HG03108 (cell line): ENCODE measurements around the gene GMPS.
"Not testable (repeated sequence)": the region's sequence is repeated elsewhere in the genome, so short reads cannot be mapped to it uniquely, and the experiment has no call there.

Experiments
- ATAC-seq: cut with Tn5 transposase; IDR thresholded peaks from one replicate; pipeline ENCODE4 v1.9.1; 2021; ENCODE audit warnings: moderate library complexity; ENCODE audit not compliant: unreplicated experiment

GMPS gene

DNA sequence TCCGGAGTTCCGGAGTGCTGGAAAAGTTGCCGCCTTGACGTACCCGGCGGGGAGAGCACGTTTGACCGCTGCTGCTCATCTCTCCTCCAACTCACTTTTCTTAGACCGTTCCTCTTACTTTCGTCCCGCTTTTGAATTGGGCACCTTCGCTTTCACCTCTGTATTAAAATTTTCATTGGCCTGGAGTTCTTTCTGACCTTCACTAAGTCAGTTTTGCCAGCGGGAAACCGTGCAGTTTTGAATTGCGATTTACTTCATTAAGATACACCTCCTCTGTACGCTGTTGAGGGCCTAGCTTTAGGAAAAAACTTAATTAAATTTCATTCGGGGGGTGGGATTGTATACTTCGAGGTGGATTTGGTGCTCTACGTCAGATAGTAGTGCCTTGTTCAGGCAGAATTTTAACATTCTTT is 1.3 kb downstream of the GMPS start:
- no peak for ATAC-seq

DNA sequence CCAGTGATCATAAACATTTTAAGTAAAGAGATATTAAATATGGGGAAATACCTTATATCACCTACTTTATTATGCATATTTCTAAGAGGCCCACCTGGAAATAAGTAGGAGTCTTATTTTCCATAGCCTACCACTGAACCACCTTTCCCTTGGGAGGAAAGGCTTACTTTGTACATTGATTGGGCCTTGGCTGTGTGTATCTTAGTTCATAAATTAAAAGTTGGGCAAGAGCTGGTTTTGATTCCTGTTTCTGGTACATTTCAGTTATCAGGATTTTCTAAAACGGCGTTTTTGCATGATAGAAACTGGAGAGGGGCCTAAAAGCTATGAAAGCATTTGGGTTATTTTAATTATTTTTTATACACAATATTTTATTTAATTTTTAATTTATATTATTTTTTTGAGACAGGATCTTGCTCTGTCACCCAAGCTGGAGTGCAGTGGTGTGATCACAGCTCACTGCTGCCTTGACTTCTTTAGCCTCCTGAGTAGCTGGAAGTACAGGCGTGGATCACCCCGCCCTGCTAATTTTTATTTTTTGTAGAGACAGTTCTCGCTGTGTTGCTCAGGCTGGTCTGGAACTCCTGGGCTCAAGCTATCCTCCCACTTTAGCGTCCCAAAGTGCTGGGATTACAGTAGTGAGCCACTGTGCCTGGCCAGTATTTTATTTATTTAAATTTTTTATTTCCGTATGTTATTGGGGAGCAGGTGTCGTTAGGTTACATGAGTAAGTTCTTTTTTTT is 2.6 kb downstream of the GMPS start:
- ATAC-seq: no peak

DNA sequence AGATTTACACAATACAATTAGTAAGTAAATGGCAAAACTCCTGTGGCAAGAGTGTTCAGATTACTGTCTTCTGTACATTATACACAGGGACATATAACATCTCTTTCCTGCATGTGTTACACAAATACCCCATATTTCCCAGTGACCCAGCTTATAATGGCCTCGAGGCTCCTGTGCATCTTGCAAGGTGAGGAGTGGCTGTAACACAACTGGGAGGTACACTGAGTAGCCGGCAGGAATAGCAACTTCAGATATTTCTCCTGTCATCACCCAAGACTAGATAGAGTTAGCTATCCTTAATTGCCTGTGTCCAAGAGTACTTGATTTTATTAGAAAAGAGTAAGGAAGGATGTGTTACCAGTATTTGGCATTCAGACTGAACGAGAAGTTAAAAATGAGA is 5.6 kb downstream of the GMPS start:
- no peak for ATAC-seq

DNA sequence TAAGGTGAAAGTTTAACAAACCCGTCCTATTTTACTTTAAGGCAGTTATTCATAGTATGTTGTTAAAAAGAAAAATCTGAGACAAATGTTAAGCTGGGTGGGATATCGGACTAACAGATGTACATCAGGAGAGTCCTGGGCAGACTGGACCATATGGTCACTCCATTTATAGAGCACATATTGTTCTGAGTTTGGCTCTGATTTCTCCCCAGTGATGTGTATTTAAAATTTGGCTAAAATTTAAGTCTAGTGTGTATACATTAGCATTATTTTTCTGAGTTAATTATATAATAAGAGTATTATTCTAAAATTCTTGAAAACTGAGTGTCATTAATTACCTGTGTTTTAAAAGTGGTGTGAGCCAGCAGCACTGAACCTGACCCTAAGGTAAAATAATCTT is 6.1 kb downstream of the GMPS start:
- no peak for ATAC-seq

DNA sequence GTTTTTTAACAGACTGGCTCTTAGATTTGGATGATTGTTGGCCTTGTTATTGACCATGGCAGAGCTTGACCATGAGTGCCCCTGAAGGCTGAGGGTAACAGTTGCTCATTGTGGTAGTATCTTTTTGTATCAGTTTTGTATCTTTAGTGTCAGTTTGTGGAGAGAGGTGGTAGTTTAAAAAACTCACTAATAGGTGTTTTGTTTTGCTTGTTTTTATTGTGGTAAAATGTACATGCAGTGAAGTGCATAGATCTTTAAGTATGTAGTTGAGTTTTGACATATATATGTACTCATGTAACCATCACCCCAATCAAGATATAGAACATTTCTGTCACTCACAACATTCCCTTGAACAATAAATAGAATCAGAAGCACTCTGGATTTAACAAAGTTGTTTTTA is 9.8 kb downstream of the GMPS start:
- no peak for ATAC-seq

DNA sequence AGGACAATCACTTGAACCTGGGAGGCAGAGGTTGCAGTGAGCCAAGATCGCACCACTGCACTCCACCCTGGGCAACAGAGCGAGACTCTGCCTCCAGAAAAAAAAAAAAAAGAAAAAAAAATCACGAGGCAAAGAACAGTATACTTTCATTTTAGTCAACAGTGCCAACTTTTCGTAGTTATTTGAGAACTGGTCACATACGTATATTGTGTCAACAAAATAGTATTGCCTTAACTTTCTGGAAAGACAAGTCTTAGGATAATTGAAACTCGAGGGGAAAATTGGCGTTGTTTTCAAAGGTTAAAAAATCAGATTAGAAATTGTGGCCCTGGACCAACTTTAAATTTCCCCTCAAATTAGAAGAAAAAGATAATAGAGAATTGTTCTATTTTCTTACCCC is 13.8 kb downstream of the GMPS start:
- no peak for ATAC-seq

DNA sequence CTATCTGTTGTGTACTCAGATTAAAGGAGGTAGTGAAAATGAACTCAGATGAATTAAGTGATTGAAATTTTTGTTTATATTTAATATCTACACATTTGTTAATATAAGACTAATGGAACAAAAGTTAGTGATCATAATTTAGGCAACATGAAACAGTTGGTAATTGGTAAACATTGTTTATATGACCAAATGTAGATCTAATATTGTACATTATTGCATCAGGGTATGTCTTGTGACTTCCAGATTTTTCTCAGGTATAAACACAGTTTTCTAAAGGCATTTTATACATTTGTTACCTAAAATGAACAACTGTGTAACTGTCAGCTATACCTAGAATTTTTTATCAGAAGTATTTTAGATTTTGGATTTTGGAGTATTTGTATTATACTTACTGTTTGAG is 14.8 kb downstream of the GMPS start:
- no peak for ATAC-seq

DNA sequence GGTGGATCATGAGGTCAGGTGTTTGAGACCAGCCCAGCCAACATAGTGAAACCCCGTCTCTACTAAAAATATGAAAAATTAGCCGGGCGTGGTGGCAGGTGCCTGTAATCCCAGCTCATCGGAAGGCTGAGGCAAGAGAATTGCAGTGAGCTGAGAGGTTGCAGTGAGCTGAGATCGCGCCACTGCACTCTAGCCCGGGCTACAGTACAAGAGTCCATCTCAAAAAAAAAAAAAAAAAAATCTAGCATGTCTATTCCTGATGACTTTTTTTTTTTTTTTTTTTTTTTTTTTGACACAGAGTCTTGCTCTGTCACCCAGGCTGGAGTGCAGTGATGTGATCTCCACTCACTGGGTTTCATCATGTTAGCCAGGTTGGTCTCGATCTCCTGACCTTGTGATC is 15.9 kb downstream of the GMPS start:
- ATAC-seq: not testable (repeated sequence)

DNA sequence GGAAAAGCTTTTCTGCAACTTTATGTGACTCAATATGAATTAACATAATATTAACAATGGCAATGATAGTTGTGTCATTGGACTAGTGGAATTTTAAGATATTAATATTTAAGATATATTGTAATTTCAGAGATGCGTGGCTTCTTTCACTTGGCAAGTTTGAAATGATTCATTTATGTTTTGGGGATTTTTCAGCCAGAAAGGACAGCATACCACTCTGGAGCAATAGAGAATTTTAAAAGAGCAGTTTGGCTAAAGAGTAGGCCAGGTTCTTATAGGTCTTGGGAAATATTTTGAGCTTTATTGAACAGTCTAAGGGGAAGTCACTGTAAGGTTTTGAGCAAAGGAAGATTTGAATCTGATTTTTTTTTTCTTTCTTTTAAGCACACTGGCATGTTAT is 16.5 kb downstream of the GMPS start:
- no peak for ATAC-seq

DNA sequence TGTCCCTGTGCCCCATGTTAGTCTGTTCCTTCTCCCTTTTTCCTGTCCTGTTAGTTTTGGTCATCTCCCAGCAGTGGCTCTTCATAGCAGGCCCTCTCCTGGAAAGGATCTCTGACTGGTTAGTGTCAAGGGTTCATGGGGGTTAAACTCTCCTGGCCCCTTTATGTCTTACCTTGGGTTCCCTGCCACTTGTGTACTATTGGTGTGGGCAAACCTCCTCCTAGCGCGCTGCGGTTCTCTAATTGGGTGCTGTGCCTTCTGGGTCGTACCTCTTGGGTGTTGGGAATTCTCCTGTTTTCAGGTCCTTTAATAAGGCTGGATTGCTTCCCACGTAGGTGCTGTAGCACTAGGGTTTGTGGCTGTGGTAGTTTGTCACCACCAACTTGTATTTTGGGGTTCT is 18.8 kb downstream of the GMPS start:
- ATAC-seq: no peak

DNA sequence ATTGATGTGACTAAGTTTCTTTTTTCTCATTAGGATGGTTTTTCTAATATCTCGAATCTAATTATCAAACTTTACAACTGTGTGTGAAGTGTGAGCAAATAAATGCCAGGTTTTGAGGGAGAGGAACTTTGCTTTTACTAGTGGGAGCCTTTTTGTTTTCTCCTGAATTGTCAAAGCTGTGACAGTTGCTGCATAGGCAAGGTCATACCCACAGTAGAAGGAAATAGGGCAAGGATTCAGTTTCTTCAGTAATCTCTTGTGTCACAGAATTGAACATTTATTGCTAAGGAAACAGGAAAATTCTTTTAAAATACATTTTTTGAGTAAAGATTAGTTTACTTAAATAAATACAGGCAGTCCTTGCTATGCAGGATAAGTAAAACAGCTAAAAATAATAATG is 19.5 kb downstream of the GMPS start:
- no peak for ATAC-seq

DNA sequence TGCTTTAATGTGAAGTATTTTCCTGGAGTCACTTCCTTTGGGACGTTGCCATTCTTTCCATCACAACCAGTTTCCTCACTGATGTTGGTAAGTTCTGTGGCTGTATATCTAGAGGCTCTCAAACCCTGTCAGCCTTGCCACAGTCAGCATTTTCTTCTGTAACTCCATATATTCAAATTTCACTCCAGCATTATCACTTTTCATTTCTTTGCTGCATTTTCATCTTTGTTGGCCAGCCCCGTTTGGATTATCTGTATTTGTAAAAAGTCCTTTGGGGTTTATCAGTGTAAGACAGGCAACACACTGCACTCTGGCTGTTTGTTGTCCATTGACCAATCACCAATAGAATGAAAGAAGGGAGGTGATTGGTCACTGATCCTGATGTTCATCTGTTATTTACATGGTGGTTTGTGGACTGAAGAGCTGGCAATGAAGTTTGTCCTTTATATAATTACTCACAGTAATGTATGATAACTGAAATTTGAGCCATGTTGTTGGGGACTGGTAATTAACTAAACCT is 20.3 kb downstream of the GMPS start:
- ATAC-seq: no peak

DNA sequence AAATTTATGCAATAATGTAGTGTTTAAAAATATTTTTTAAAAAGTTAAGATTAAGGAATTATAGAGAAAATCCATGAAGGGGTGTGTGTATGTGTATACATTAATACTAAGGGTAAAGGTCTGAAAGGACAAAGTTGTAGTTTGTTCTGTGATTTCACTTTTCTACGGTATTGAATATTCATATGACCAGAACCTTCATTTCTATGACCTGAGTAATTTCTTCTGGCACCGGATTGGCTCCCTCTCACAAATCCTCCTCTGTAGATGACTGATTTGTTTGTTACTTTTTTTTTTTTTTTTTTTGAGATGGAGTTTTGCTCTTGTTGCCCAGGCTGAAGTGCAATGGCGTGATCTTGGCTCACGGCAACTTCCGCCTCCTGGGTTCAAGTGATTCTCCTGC is 20.9 kb downstream of the GMPS start:
- ATAC-seq: no peak

DNA sequence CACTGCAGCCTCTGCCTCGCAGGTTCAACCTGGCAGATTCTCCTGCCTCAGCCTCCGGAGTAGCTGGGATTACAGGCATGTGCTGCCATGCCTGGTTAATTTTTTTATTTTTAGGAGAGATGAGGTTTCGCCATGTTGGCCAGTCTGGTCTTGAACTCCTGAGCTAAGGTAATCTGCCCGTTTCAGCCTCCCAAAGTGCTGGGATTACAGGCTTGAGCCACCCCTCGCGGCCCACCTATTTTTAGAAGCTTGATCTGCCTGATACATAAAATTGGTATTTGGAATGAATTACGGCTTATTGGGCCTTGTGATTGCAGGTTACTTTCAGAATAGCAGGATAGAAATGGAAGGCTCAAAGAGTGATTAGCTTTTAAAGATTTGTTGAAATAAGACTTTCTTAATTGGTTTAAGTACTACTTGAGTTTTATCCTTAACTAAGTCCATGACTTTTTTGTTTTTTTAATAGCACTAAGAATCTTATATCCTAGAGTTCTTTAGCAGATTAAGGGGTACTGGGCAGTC is 25.0 kb downstream of the GMPS start:
- no peak for ATAC-seq

DNA sequence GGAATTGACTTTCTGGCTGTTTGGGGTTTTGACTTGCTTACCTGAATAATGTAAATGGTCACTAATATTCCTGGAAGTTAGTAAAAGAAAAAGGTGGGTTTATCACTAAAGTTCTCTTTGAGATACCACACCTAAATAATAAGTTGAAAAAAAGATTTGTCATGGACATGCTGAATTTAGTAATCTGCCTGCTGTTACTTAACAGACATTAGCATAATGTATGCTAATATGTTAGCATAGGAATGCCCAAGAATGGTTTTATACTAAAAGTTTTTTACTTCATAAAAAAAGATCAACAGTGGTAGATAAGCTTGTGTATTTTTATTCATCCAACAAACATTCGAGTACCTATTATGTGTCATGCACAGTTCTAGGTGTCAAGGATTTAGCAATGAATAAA is 36.5 kb downstream of the GMPS start:
- ATAC-seq: no peak

DNA sequence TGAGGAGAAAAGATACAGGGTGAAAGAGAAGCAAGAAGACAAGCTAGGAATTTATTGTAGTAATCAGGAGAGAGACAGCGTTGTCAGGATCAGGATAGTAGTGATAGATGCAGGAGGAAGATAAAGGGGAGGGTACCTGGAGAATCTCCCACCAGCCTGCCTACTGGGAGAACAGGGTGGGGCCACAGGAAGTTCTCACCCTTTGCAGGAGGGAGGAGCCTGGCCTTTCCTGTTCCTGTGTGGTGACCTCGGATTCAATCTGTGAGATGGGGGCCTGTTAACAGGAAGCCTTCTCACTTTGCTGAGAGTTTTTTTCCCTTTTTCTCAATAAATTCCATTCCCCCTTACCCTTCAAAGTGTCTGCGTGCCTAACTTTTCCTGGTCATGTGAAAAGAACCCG is 37.6 kb downstream of the GMPS start:
- no peak for ATAC-seq

DNA sequence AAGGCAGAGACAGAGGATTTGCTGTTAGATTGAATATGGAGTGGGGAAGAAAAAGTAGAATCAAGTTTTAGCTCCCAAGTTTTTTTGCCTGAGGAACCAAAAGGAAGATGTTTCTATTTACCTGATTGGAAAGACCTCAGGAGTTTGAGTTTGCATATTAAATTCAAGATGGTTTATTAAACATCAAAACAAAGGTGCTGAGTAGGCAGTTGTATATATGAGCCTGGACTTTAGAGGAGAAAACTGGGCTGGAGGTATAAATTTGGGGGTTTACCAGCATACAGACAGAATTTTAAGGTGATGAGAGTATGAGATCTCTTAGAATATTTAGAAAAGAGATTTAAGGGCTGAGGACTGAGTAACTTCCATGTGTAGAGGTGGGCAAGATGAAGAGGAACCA is 38.2 kb downstream of the GMPS start:
- ATAC-seq: no peak

DNA sequence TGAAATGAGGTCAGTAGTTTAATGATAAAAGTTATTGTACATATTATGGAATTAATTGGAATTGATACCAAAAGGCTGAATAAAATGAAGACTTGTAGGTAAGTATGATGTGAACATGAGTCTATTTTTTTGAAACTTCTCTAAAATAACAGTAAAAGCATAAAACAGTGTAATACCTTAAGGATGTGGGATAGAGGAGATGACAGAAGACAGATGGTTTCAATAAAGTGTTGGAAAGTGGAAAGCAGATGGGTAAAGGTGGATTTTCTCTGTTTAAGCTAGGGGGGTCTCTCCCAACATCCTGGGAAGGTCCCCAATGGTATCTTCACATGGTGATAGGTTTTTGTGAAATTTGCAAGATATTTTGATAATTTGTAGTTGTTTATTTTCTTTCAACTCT is 41.6 kb downstream of the GMPS start:
- ATAC-seq: no peak

DNA sequence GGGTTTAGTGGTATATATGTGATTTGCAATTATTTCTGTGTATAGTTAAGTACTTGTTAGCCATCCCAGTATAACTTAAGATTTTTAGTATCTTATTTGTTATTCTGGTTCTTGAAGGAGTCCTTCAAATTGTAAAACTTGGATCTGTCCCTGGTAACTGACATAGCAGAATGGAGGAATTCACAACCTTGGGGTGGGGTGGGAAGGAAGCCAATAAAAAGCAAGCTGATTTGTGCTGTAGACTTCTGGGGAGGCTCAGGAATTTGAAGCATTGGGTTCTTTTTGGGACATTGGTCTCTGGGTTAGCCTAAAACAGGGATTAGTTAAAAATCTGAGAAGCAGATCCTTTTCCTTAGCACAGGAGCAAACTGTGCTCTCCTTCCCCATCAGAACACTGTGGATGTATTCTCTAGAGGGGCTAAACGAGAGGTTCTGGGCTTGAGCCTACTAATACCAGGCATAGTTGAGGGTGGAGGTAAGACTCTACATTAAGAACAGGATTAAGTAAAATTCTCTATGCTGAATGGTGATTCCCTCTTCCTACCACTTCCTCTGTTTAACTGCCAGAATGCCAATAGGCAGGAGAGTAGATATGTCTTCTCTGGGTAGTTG is 42.2 kb downstream of the GMPS start:
- ATAC-seq: no peak

DNA sequence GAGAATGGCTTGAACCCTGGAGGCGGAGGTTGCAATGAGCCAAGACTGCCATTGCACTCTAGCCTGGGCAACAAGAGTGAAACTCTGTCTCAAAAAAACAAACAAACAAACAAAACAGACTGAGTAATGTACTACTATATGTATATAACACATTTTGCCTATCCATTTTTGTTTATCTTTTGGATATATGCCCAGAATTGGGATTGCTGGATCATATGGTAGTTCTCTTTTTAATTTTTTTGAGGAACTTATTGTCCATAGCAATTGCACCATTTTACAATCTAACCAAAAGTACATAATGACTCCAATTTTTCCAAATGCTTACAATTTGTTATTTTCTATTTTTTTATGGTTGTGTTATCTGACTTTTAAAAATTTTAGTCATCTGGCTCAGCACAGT is 47.3 kb downstream of the GMPS start:
- no peak for ATAC-seq

DNA sequence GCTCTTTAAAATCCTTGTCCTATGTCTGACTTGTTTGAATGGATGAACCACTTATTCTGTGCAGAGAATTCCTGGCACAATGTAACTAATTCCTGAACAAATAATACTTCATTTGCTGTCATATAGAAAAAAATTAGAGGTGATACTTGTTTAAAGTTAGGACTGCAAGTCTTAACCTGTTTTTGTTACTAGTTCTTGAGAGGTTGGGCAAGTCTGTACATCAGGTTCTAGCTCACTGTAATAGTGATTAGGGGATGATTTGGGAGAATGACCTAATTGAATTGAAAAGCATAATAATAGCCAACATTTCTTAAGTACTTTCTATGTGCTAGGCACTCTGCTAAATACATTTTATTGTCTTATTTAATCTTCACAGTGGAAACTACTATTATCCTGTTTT is 49.3 kb downstream of the GMPS start:
- ATAC-seq: no peak

DNA sequence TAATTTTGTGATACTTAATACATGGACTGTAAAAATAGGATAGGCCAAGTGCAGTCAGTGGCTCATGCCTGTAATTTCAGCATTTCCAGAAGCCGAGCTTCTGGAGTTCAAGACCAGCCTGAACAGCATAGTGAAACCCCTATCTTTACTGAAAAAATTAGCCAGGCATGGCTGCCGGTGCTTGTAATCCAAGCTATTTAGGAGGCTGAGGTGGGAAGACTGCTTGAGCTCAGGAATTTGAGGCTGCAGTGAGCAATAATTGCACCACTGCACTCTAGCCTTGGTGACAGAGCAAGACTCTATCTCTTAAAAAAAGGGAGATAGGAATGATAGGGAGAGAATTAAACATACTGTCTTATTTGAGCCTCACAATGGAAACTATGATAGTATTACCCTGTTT is 51.0 kb downstream of the GMPS start:
- no peak for ATAC-seq

DNA sequence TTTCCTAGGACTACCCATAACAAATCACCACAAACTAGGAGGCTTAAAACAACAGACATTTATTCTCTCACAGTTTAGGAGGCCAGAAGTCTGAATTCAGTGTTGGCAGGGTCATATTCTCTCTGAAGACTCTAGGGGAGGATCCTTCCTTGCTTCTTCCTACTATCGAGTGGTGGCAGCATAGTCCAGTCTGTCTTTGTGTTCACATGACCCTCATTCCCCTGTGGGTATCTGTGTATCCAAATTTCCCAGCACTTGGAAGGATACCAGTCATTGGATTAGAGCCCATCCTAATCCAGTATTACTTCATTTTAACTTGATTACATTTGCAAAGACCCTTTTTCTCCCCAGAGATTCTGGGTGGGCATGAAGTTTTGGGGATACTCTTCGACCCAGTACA is 63.8 kb downstream of the GMPS start:
- no peak for ATAC-seq
